GM12878 (cell line): ENCODE measurements around the gene ESRRG.

Source experiments
- ATF3 ChIP-seq: IDR thresholded peaks from 2 replicates; pipeline ENCODE4 v1.6.1; 2011; ENCODE audit warnings: low read depth, mild to moderate bottlenecking, low read length, moderate library complexity, borderline replicate concordance; ENCODE audit errors: extremely low read depth
- BRCA1 ChIP-seq: IDR thresholded peaks from 2 replicates; pipeline ENCODE4 v1.6.1; 2011; ENCODE audit warnings: low read depth, low read length, improper control_type of control experiment
- CTCF ChIP-seq, 3 experiments: IDR thresholded peaks in 2 of 3; conservative IDR thresholded peaks in 1 of 3; 2 replicates each; pipeline ENCODE4 v1.5.1; 2011; ENCODE audit warnings: low read depth in 3 of 3, low read length in 3 of 3, mild to moderate bottlenecking in 3 of 3, control low read depth in 2 of 3, moderate library complexity in 2 of 3, inconsistent platforms in 1 of 3, mixed read lengths in 1 of 3; ENCODE audit not compliant: control insufficient read depth in 2 of 3, insufficient read depth in 1 of 3; ENCODE audit errors: extremely low read depth in 1 of 3
- EP300 ChIP-seq, 2 experiments: fragments of 150-350 bp in 1 of 2; IDR thresholded peaks; 2 replicates each; pipeline ENCODE4 v1.6.1; 2011 to 2012; ENCODE audit warnings: low read depth in 2 of 2, low read length in 2 of 2, borderline replicate concordance in 1 of 2, improper control_type of control experiment in 1 of 2, inconsistent platforms in 1 of 2; ENCODE audit not compliant: control insufficient read depth in 1 of 2
- EZH2 ChIP-seq: IDR thresholded peaks from 2 replicates; pipeline ENCODE4 v1.6.1; 2012; ENCODE audit warnings: low read depth, mild to moderate bottlenecking, control low read depth, inconsistent platforms, low read length, borderline replicate concordance; ENCODE audit not compliant: control insufficient read depth
- HDAC6 ChIP-seq: fragments of 200-600 bp; sonication (generic); IDR thresholded peaks from one replicate; pipeline ENCODE4 v1.8.0; 2017; ENCODE audit warnings: antibody characterized with exemption; ENCODE audit not compliant: unreplicated experiment
- IKZF2 ChIP-seq, 2 experiments: fragments of 450-650 bp; IDR thresholded peaks; 2 replicates each; pipeline ENCODE4 v1.6.1; 2017; ENCODE audit warnings: mild to moderate bottlenecking in 2 of 2, moderate library complexity in 2 of 2
- KAT2A ChIP-seq: conservative IDR thresholded peaks from 2 replicates; pipeline ENCODE4 v1.6.1; 2011; ENCODE audit warnings: low read depth, low read length; ENCODE audit not compliant: control insufficient read depth
- NRF1 ChIP-seq: conservative IDR thresholded peaks from 2 replicates; pipeline ENCODE4 v1.6.1; 2011; ENCODE audit warnings: mild to moderate bottlenecking, low read depth, low read length, improper control_type of control experiment
- TCF12 ChIP-seq: IDR thresholded peaks from 2 replicates; pipeline ENCODE4 v1.6.1; 2011; ENCODE audit warnings: low read depth, mild to moderate bottlenecking, low read length
- TCF7 ChIP-seq: IDR thresholded peaks from 2 replicates; pipeline ENCODE4 v1.6.1; 2014; ENCODE audit warnings: antibody characterized with exemption, borderline replicate concordance
- ZBTB33 ChIP-seq: fragments of 450-650 bp; IDR thresholded peaks from 2 replicates; pipeline ENCODE4 v1.6.1; 2017; ENCODE audit warnings: mild to moderate bottlenecking
- ZNF207 ChIP-seq: fragments of 450-650 bp; IDR thresholded peaks from 2 replicates; pipeline ENCODE4 v1.6.1; 2014; ENCODE audit warnings: antibody characterized with exemption, mild to moderate bottlenecking, borderline replicate concordance
- ZNF24 ChIP-seq: fragments of 450-650 bp; IDR thresholded peaks from 2 replicates; pipeline ENCODE4 v1.6.1; 2017; ENCODE audit warnings: antibody characterized with exemption, mild to moderate bottlenecking

GRCh38 chr1:216604771-216605170, 118.5 kb downstream of the ESRRG start:
- no peak for TF ChIP-seq TCF7
- TF ChIP-seq IKZF2 (IDR thresholded peaks at IDR 0.05): no peak
- no peak for TF ChIP-seq EP300 (IDR thresholded peaks at IDR 0.05; ENCODE audit: borderline replicate concordance in 1 of 2, control insufficient read depth in 1 of 2, low read depth in 2 of 2, low read length in 2 of 2)
- no peak for TF ChIP-seq KAT2A
- no peak for TF ChIP-seq ATF3
- no peak for TF ChIP-seq CTCF (IDR thresholded peaks at IDR 0.05 in 2 of 3, conservative IDR thresholded peaks at IDR 0.05 in 1 of 3; ENCODE audit: control insufficient read depth in 2 of 3, extremely low read depth in 1 of 3, insufficient read depth in 1 of 3, low read depth in 3 of 3, low read length in 3 of 3)
- no peak for TF ChIP-seq HDAC6
- no peak for TF ChIP-seq EZH2
- TF ChIP-seq ZNF24: no peak
- no peak for TF ChIP-seq ZNF207
- TF ChIP-seq BRCA1: no peak
- TF ChIP-seq ZBTB33: no peak
- no peak for TF ChIP-seq NRF1
- TF ChIP-seq TCF12: no peak
